Gastrocnemius medialis (tissue), 4 donors: Measurements from ENCODE around the gene RPS6KA4. TPM values are rescaled to one million over a fixed set of nuclear protein-coding genes. Genes with fewer than 3 reads are reported as not detected.

Source experiments
- ATAC-seq, 2 donors: fragments of 150-250 bp; one replicate each; pipeline ENCODE4 v1.9.1; 2016
- DNase-seq, 2 donors: peaks; one replicate each; pipeline ENCODE4 v3.0.0-alpha.2; 2019
- H3K27ac ChIP-seq, 4 donors: fragments of 200-600 bp; sonication (generic); 1 replicate in 1 of 4; 2 replicates in 3 of 4; pipeline ENCODE4 v1.5.1; 2016 to 2018; ENCODE audit warnings: mild to moderate bottlenecking in 2 of 4, moderate library complexity in 1 of 4
- H3K27me3 ChIP-seq, 3 donors: fragments of 200-600 bp; sonication (generic) in 2 of 3; 1 replicate in 1 of 3; 2 replicates in 2 of 3; pipeline versions ENCODE4 v1.5.1 to v1.6.0; 2016 to 2019; ENCODE audit warnings: mild to moderate bottlenecking in 1 of 3, moderate library complexity in 1 of 3
- H3K36me3 ChIP-seq, 2 donors: fragments of 200-600 bp; sonication (generic) in 1 of 2; one replicate each; pipeline ENCODE4 v1.5.1; 2017 to 2018
- H3K4me1 ChIP-seq, 2 donors: fragments of 200-600 bp; sonication (generic) in 1 of 2; one replicate each; pipeline ENCODE4 v1.5.1; 2016 to 2017; ENCODE audit warnings: mild to moderate bottlenecking in 2 of 2
- H3K4me3 ChIP-seq, 4 donors: fragments of 200-600 bp; sonication (generic) in 3 of 4; 1 replicate in 1 of 4; 2 replicates in 3 of 4; pipeline ENCODE4 v1.5.1; 2016 to 2019; ENCODE audit warnings: mild to moderate bottlenecking in 2 of 4
- H3K9me3 ChIP-seq, 3 donors: fragments of 200-600 bp; sonication (generic) in 2 of 3; 1 replicate in 1 of 3; 2 replicates in 2 of 3; pipeline ENCODE4 v1.5.1; 2016 to 2019
- CTCF ChIP-seq, 5 experiments: fragments of 450-650 bp in 3 of 5; fragments of 200-600 bp in 2 of 5; sonication (generic) in 2 of 5; IDR thresholded peaks in 4 of 5; conservative IDR thresholded peaks in 1 of 5; 1 replicate in 4 of 5; 2 replicates in 1 of 5; pipeline ENCODE4 v1.5.1; 2016 to 2019; ENCODE audit warnings: antibody characterized with exemption in 5 of 5, mild to moderate bottlenecking in 3 of 5, moderate library complexity in 3 of 5
- POLR2A ChIP-seq, 2 donors: fragments of 450-650 bp; IDR thresholded peaks; one replicate each; pipeline ENCODE4 v1.6.1; 2017; ENCODE audit warnings: antibody characterized with exemption in 2 of 2, mild to moderate bottlenecking in 2 of 2, moderate library complexity in 2 of 2
- in situ Hi-C, 4 donors: fragments of 200-750 bp; cut with MboI; loops; one replicate each; pipeline versions ENCODE4 v1.15.0 to v1.8.0; 2017; ENCODE audit warnings: low sequenced_read_pairs in 4 of 4
- intact Hi-C: fragments of 100-400 bp; cut with DNase I; formaldehyde crosslinking; loops from one replicate; pipeline ENCODE4 v1.15.1; 2023; ENCODE audit warnings: low total_unique reads
- total RNA-seq, 4 donors: library from RNA; depleted of rRNA; stranded (reverse); fragments of >200 nt; gene quantifications; one replicate each; pipeline versions ENCODE4 v1.1.0 to v1.2.3, GENCODE V29; 2016

RPS6KA4 gene
- total RNA-seq, 4 donors from 2014 or later: 16.6 to 27.0 (median 17.2) TPM

GRCh38 chr11:64347193-64347867 lies 11.6 kb upstream of the RPS6KA4 start:
- in situ Hi-C loops: no loop called here

GRCh38 chr11:64348383-64349024 lies 10.5 kb upstream of the RPS6KA4 start:
- no peak for ATAC-seq
- in situ Hi-C loops (no loop called here), intact Hi-C loops (no loop called here)
- no peaks in the 10 kb centered on the region for H3K4me1 ChIP-seq
- H3K27ac ChIP-seq: no peak overlapping the region
- H3K27me3 ChIP-seq: peaks cover 0 to 7% (median 5%) of the 10 kb centered on the region in 3 donors
- H3K9me3 ChIP-seq: no peaks in the 10 kb centered on the region
- H3K4me3 ChIP-seq: no peak overlapping the region
- no peak for DNase-seq
- H3K36me3 ChIP-seq: no peaks in the 10 kb centered on the region
- no peak for TF ChIP-seq CTCF (IDR thresholded peaks at IDR 0.05 in 4 of 5, conservative IDR thresholded peaks at IDR 0.05 in 1 of 5)
- no peak for TF ChIP-seq POLR2A (IDR thresholded peaks at IDR 0.05)

More at GRCh38 chr11:64347193-64347867, 11.6 kb upstream of the RPS6KA4 start:
- Histone ChIP-seq H3K4me3 (no peak overlapping the region), H3K27me3 (no peaks in the 10 kb centered on the region), H3K36me3 (no peaks in the 10 kb centered on the region), H3K27ac (no peak overlapping the region), H3K9me3 (no peaks in the 10 kb centered on the region), H3K4me1 (no peaks in the 10 kb centered on the region)
- ATAC-seq: no peak
- TF ChIP-seq CTCF (IDR thresholded peaks at IDR 0.05 in 4 of 5, conservative IDR thresholded peaks at IDR 0.05 in 1 of 5) (no peak), POLR2A (IDR thresholded peaks at IDR 0.05) (no peak)
- DNase-seq: no peak
- intact Hi-C loops: no loop called here

- Histone ChIP-seq H3K4me1 (no peaks in the 10 kb centered on the region), H3K27me3 (peaks cover 0 to 7% (median 5%) of the 10 kb centered on the region in 3 donors), H3K9me3 (no peaks in the 10 kb centered on the region), H3K36me3 (no peaks in the 10 kb centered on the region), H3K27ac (no peak overlapping the region), H3K4me3 (no peak overlapping the region)
- in situ Hi-C loops (no loop called here), intact Hi-C loops (no loop called here)
- DNase-seq (no peak), ATAC-seq (no peak)
- no peak for TF ChIP-seq POLR2A (IDR thresholded peaks at IDR 0.05)
- TF ChIP-seq CTCF (IDR thresholded peaks at IDR 0.05 in 4 of 5, conservative IDR thresholded peaks at IDR 0.05 in 1 of 5): no peak
Observed at GRCh38 chr11:64349025-64349387, 10.0 kb upstream of the RPS6KA4 start.

- no peaks in the 10 kb centered on the region for H3K4me1 ChIP-seq
- H3K36me3 ChIP-seq: no peaks in the 10 kb centered on the region
- no peak overlapping the region for H3K27ac ChIP-seq
- ATAC-seq (no peak), DNase-seq (no peak)
- H3K27me3 ChIP-seq: peaks cover 0 to 7% (median 5%) of the 10 kb centered on the region in 3 donors
- H3K9me3 ChIP-seq: no peaks in the 10 kb centered on the region
- intact Hi-C loops: no loop called here
- in situ Hi-C loops: no loop called here
- TF ChIP-seq POLR2A (IDR thresholded peaks at IDR 0.05) (no peak), CTCF (IDR thresholded peaks at IDR 0.05 in 4 of 5, conservative IDR thresholded peaks at IDR 0.05 in 1 of 5) (no peak)
- no peak overlapping the region for H3K4me3 ChIP-seq
Observed at GRCh38 chr11:64349404-64349803, 9.6 kb upstream of the RPS6KA4 start.
